OCI-LY1 (cell line): ENCODE results near the gene WHRN.

Source experiments
- H2AFZ ChIP-seq: fragments of 200-600 bp; sonication (generic), shearing (Covaris generic); 2 replicates; pipeline ENCODE4 v1.6.0; 2014; ENCODE audit warnings: antibody characterized with exemption, mild to moderate bottlenecking, low read length
- H3F3A ChIP-seq: fragments of 200-600 bp; sonication (generic), shearing (Covaris generic); 2 replicates; pipeline ENCODE4 v1.6.0; 2014; ENCODE audit warnings: mild to moderate bottlenecking, antibody characterized with exemption, low read length, moderate library complexity; ENCODE audit not compliant: insufficient read depth
- H3K27ac ChIP-seq: fragments of 200-600 bp; sonication (generic); 2 replicates; pipeline ENCODE4 v1.5.1; 2014; ENCODE audit warnings: low read length, mixed run types, mild to moderate bottlenecking, low read depth; ENCODE audit not compliant: poor library complexity, severe bottlenecking
- H3K27me3 ChIP-seq: fragments of 200-600 bp; sonication (generic); 2 replicates; pipeline ENCODE4 v1.6.0; 2014; ENCODE audit warnings: antibody characterized with exemption, mild to moderate bottlenecking, low read length, moderate library complexity; ENCODE audit not compliant: insufficient read depth
- H3K36me3 ChIP-seq: fragments of 200-600 bp; sonication (generic); 2 replicates; pipeline ENCODE4 v1.6.1; 2014; ENCODE audit warnings: mild to moderate bottlenecking, antibody characterized with exemption, low read length, moderate library complexity, mixed read lengths; ENCODE audit not compliant: insufficient read depth
- H3K4me1 ChIP-seq: fragments of 200-600 bp; sonication (generic); 2 replicates; pipeline ENCODE4 v1.5.1; 2014; ENCODE audit warnings: mild to moderate bottlenecking, low read length, moderate library complexity; ENCODE audit not compliant: insufficient read depth, severe bottlenecking
- H3K4me2 ChIP-seq: fragments of 200-600 bp; sonication (generic), shearing (Covaris generic); 2 replicates; pipeline ENCODE4 v1.6.1; 2014; ENCODE audit warnings: low read length
- H3K4me3 ChIP-seq: fragments of 200-600 bp; sonication (generic); 2 replicates; pipeline ENCODE4 v1.5.1; 2014; ENCODE audit warnings: low read length, low read depth, mild to moderate bottlenecking, mixed read lengths; ENCODE audit not compliant: poor library complexity, severe bottlenecking
- H3K79me2 ChIP-seq: fragments of 200-600 bp; shearing (Covaris generic); 2 replicates; pipeline ENCODE4 v1.6.1; 2016; ENCODE audit warnings: mixed run types, low read length, mixed read lengths; ENCODE audit not compliant: insufficient read depth
- H3K9ac ChIP-seq: fragments of 200-600 bp; sonication (generic), shearing (Covaris generic); 2 replicates; pipeline ENCODE4 v1.6.1; 2014; ENCODE audit warnings: mild to moderate bottlenecking, low read length, mixed read lengths
- H3K9me2 ChIP-seq: fragments of 200-600 bp; sonication (generic), shearing (Covaris generic); 2 replicates; pipeline ENCODE4 v1.6.1; 2014; ENCODE audit warnings: low read depth, mild to moderate bottlenecking, low read length, mixed read lengths
- H3K9me3 ChIP-seq: fragments of 200-600 bp; shearing (Covaris generic); 2 replicates; pipeline ENCODE4 v1.6.1; 2014; ENCODE audit warnings: low read length, mixed read lengths
- H4K20me1 ChIP-seq: fragments of 200-600 bp; sonication (generic), shearing (Covaris generic); 2 replicates; pipeline ENCODE4 v1.6.0; 2016; ENCODE audit warnings: mild to moderate bottlenecking, low read length; ENCODE audit not compliant: insufficient read depth
- EZH2 ChIP-seq: fragments of 200-600 bp; sonication (generic), shearing (Covaris generic); IDR thresholded peaks from 2 replicates; pipeline ENCODE4 v1.8.0; 2017; ENCODE audit warnings: borderline replicate concordance, mixed run types, mild to moderate bottlenecking, antibody characterized with exemption, low read length, moderate library complexity, mixed read lengths
- TF ChIP-seq, protein P1 (sequence below): fragments of 200-600 bp; sonication (generic), shearing (Covaris generic); IDR thresholded peaks from 2 replicates; pipeline ENCODE4 v1.5.1; 2017; ENCODE audit warnings: mild to moderate bottlenecking, antibody characterized with exemption, low read length, moderate library complexity, mixed read lengths

WHRN gene

DNA sequence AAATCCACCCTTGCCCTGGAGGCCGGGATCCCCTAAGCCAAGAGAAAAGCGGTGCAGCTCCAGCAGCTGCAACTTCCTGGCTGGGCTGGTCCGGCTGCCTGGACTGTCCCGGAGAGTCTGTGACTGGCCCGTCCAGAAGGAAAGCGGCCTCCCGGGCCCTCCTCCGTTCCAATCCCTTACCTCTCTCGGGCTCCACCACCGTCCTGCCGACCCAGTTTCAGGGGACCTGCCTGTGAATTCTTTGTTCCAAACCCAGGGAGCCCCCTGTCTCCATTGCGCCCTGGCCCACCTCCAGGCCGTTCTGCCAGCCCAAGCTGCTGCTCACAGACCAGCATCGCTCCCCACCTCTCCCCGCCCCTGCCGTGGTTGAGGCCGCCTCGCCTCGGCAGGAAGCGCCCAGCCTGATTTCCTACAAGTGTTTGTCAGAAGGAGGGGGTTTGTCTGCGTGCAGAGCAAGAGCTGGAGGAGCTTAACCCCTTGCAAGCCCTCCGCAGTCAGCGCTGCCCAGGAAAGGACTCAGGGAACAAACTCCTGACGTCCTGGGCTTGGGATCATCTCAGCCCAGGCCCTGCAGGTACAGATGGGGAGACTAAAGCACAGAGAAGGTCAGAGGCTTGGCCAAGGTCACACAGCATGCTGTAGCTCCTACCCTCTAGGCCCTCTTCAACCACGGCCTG lies 117.5 kb downstream of the WHRN start, which contains the start of gene AKNA:
AKNA (minus strand) TSS at position 303 of the 677 bp plus-strand sequence. CDS start 6,649 bp downstream, outside the sequence.
- no peaks in the 10 kb centered on the region for H3K27me3 ChIP-seq
- H3K4me2 ChIP-seq, result peak within 1 kb of the TSS; percentile 96
- peaks cover 90% of the 10 kb centered on the region for H3K4me1 ChIP-seq
- H3K9ac ChIP-seq, result peak within 1 kb of the TSS; percentile 91
- peaks cover 4% of the 10 kb centered on the region; the same call in 1 of the 2 replicates for H3K36me3 ChIP-seq
- TF ChIP-seq EZH2, result no peak
- TF ChIP-seq, protein P1, sequence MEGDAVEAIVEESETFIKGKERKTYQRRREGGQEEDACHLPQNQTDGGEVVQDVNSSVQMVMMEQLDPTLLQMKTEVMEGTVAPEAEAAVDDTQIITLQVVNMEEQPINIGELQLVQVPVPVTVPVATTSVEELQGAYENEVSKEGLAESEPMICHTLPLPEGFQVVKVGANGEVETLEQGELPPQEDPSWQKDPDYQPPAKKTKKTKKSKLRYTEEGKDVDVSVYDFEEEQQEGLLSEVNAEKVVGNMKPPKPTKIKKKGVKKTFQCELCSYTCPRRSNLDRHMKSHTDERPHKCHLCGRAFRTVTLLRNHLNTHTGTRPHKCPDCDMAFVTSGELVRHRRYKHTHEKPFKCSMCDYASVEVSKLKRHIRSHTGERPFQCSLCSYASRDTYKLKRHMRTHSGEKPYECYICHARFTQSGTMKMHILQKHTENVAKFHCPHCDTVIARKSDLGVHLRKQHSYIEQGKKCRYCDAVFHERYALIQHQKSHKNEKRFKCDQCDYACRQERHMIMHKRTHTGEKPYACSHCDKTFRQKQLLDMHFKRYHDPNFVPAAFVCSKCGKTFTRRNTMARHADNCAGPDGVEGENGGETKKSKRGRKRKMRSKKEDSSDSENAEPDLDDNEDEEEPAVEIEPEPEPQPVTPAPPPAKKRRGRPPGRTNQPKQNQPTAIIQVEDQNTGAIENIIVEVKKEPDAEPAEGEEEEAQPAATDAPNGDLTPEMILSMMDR, result no peak
- H3F3A ChIP-seq, result peaks cover 16% of the 10 kb centered on the region; the same call in 1 of the 2 replicates
- H3K4me3 ChIP-seq, result peak within 1 kb of the TSS; percentile 84
- H3K79me2 ChIP-seq, result peaks cover 28% of the 10 kb centered on the region
- peak within 1 kb of the TSS; percentile 99 for H3K27ac ChIP-seq
- H2AFZ ChIP-seq, result no peak within 1 kb of the TSS
- H4K20me1 ChIP-seq, result no peaks in the 10 kb centered on the region
- no peaks in the 10 kb centered on the region for H3K9me3 ChIP-seq
- no peaks in the 10 kb centered on the region for H3K9me2 ChIP-seq

DNA sequence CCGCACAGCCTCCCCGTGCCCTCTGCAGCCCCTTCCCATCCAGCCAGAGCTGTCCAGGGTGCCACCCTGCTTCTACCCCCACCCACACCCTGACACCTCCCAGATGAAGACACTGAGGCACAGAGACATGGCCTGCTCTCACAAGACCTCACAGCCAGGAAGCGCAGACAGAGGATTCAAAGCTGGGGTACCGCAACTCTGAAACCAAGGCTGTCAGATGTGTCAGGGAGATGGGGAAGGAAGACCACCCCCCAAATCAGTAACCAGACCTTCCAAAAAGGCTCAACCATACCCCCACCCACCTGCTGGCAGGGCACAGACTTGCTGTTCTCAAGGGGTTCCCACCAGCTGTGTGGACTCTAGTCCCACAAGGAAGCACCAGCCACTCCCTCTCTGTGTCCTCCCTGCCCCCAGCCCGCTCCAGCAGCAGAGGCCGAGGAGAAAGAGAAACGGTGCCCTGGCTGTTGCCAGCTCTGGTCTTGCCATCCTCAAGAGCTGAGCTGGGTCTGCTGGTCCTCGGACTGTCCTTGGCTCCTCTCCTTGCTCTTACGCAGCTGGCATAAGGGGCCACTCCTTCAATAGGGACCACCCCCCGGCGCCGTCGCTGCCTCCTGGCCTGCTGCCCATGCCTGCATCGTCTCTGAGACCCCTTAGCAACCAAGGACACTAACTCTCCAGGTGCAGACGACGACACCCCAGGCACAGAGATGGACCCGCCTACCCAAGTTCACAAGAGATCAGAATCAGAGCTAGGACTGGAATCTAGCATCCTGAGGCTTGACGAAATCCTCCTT lies 118.2 kb downstream of the WHRN start:
- Histone ChIP-seq H3K9me3 (no peaks in the 10 kb centered on the region), H3K36me3 (peaks cover 4% of the 10 kb centered on the region; the same call in 1 of the 2 replicates), H3K27ac (peak overlapping the region; percentile 99), H3F3A (peaks cover 16% of the 10 kb centered on the region; the same call in 1 of the 2 replicates), H2AFZ (no peak overlapping the region), H3K4me1 (peaks cover 90% of the 10 kb centered on the region), H3K9ac (peak overlapping the region; percentile 91), H3K27me3 (no peaks in the 10 kb centered on the region), H3K4me3 (peak overlapping the region; percentile 84), H3K79me2 (peaks cover 34% of the 10 kb centered on the region), H3K4me2 (peak overlapping the region; percentile 96), H4K20me1 (no peaks in the 10 kb centered on the region), H3K9me2 (no peaks in the 10 kb centered on the region)
- no peak for TF ChIP-seq EZH2
- TF ChIP-seq, protein P1, result no peak

DNA sequence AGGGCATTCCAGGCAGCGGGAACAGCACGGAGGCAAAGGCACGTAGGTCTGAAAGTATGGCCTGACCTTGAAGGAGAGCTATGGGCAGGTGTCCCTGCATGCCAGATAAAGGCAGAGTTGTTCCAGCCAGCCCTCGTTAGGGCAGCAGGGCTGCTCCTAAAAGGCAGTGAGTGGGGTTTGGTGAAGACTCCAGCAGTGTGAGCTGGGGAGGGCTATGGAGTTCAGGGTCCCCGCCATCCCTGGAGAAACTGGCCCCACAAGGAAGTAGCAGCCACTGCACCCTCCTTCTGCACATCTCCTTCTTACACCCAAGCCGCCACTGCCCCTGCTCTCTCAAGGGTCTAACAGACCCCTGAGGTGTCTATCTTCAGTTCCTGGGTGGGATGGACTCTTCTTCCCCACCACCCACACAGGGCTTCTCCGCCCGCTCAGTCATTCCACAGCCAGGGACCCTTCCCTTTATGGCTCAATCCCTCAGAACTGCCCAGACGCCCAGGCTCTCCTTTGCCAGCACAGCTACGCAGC lies 118.8 kb downstream of the WHRN start:
- H3F3A ChIP-seq, result peaks cover 16% of the 10 kb centered on the region; the same call in 1 of the 2 replicates
- peak overlapping the region; percentile 91 for H3K9ac ChIP-seq
- H3K4me1 ChIP-seq, result peaks cover 85% of the 10 kb centered on the region
- H3K79me2 ChIP-seq, result peaks cover 34% of the 10 kb centered on the region
- TF ChIP-seq, protein P1, result no peak
- TF ChIP-seq EZH2, result no peak
- H3K9me3 ChIP-seq, result no peaks in the 10 kb centered on the region
- H2AFZ ChIP-seq, result no peak overlapping the region
- H3K4me3 ChIP-seq, result peak overlapping the region; percentile 84
- H3K4me2 ChIP-seq, result peak overlapping the region; percentile 96
- H3K9me2 ChIP-seq, result no peaks in the 10 kb centered on the region
- H4K20me1 ChIP-seq, result no peaks in the 10 kb centered on the region
- no peaks in the 10 kb centered on the region for H3K27me3 ChIP-seq
- H3K27ac ChIP-seq, result peak overlapping the region; percentile 99
- H3K36me3 ChIP-seq, result peaks cover 4% of the 10 kb centered on the region; the same call in 1 of the 2 replicates
